Stimulated activated CD4-positive, alpha-beta T cell treated with anti-CD3 and anti-CD28 coated beads, Interleukin-4, amount 100 ng/mL, for 24 hours (primary cell): Measurements from ENCODE around the gene EPHA6.
"Not testable (repeated sequence)": the region's sequence is repeated elsewhere in the genome, so short reads cannot be mapped to it uniquely, and the experiment has no call there.

Source experiments
- DNase-seq: peaks from one replicate; pipeline ENCODE4 v3.0.0-alpha.2; 2020

EPHA6 gene

DNA sequence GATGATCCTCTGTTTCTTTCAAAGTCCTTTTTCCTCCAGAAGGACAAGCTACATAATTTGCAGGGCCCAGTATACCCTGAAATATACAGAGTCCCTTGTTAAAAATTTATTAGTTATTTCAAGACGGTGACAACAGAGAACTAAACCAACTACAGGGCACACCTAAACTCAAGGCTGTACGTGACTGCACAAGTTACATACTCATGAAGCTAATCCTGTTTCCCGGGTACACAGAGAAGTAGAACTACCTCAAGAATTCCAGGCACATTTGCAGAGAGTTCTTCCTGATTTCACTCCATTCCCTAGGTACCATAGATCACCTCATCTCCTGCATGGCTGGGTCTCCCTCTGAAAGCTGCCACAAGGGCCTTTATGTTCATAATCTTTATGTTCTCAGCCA, 670.8 kb downstream of the EPHA6 start:
- DNase-seq, result no peak

DNA sequence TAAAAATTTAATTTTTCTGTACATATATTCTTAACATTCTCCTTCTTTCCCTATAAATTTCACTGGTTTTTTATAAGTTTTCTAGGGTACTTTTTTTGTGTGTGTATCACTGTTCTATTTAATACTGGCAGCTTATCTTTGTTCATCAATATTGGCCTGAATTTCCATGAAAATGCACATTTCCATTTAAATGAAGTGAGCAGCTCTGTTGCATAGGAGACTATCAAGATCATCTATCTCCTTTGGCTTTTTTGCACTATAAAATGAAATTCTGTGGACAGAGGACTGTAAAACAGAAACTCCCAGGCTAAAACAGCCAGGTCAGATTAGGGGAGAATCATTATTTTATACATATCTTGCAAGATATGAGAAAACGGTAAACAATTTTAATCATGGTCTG, 673.2 kb downstream of the EPHA6 start:
- DNase-seq, result no peak

DNA sequence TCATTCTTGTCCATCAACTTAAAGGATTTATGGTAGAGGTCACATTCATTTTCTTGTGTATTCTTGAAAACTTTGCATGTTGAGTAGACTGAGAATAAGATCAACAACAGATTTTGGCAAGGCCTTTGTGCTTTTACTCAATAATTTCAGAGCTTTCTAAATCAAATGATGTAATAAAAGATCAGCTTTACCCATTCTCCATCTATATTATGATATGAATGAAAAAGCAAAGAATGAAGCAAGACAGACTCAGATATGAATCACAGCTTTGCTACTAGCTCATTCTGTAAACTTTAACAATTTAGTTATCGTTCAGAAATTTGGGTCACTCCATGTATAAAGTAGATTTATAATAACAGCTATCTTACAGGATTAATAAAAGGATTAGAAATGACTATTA, 674.3 kb downstream of the EPHA6 start:
- DNase-seq, result no peak

DNA sequence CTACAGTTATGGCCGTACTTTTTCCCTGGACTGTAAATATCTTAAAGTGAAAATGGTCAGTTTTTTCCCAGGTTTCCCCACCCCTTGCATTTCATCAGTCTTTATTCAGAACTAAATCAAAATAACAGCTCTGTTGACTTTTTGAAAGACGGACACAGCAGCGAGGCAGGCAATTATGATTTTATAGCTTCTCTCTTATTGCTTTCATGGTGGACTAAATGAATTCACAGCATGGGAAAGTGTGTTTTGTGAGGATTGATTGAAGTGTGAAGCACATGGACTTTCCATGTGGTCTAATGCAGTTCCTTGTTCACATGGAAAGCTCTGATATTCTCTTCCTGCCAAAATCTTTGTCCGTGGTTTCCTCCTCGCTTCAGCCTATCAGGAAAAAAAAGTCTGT, 681.5 kb downstream of the EPHA6 start:
- no peak for DNase-seq

DNA sequence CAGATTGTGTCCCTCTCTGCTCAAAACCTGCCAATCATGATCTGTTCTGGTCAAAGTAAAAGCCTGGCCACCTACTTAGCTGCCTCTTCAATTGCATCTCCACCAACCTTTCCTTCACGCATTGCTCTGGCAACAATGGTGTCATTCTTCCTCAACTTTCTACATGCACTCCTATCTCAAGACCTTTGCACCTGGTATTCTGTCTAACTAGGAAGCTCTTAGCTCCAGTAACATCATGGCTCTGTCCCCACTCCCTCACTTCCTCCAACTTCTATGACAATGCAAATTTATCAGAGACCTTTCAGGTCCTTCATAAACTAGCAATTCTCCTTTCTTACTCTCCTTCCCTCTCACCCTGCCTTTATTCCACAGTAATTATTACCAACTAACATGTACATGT, 682.7 kb downstream of the EPHA6 start:
- DNase-seq, result no peak

DNA sequence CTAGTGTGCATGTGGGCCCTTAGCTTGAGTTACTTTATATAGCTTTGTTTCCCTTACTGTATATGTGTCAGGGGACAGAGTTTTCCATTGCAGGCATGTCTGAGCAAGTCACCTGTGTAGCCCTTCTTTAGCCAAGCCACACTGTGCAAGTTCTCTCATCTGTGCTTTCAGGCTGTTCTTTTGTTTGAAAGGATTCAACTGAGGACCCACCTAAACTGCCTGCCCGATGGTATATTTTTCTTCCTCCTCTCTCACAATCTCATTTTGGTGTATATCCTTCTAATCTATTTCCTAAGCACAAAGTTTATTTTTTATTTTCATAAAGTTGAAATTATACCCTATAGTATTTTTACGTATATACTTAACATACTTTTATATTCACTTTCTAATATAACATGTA, 690.1 kb downstream of the EPHA6 start:
- DNase-seq, result no peak

DNA sequence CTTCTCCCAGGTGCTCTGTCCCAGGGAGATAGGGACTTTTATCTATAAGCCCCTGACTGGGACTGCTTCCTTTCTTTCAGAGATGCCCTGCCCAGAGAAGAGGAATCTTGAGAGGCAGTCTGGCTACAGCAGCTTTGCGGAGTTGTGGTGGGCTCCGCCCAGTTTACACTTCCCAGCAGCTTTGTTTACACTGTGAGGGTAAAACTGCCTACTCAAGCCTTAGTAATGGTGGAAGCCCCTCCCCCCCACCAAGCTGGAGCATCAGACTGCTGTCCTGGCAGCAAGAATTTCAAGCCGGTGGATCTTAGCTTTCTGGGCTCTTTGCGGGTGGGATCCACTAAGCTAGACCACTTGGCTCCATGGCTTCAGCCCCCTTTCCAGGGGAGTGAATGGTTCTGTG, 696.4 kb downstream of the EPHA6 start:
- no peak for DNase-seq

DNA sequence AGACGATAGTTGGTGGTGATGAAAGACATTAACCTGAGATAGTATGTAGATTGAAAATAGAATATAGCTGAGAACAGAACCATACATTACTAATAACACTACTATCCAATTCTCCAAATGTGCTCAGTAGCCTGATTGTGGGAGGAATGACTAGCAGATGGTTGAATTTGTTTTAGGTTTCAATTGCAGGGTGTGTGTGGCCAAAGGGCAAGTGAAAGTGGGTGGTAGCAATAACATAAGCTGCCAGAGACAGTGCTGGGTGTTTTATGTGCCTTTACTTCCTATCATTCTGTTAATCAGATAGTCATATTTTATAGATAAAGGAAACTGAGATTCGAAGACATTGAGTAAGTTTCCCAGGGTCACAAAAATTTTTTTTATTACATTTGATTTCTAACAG, 700.7 kb downstream of the EPHA6 start:
- DNase-seq, result no peak

DNA sequence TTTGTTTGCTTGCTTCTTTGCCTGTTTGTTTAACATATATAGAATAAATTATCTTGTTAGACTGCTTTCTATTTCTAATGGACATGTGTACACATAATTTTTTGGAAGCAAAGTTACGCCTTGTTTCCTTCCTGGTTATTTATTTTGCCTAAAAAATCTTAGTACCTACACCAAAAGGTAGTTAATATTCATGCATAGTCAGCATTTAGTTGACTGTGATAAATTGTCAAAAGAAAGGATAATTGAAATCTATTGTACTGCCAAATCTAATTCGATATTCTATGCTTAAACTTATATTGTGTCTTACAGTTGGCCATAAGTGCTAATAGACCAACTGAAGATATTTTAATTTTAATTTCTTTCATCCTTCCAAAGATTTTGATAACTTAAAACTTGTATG, 716.3 kb downstream of the EPHA6 start:
- no peak for DNase-seq

DNA sequence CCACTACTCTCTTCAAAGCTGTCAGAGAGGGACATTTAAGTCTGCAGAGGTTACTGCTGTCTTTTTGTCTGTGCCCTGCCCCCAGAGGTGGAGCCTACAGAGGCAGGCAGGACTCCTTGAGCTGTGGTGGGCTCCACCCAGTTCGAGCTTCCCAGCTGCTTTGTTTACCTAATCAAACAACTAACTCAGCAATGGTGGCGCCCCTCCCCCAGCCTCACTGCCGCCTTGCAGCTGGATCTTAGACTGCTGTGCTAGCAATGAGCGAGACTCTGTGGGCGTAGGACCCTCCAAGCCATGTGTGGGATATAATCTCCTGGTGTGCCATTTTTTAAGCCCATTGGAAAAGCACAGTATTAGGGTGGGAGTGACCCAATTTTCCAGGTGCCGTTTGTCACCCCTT, 733.2 kb downstream of the EPHA6 start:
- DNase-seq, result not testable (repeated sequence)

DNA sequence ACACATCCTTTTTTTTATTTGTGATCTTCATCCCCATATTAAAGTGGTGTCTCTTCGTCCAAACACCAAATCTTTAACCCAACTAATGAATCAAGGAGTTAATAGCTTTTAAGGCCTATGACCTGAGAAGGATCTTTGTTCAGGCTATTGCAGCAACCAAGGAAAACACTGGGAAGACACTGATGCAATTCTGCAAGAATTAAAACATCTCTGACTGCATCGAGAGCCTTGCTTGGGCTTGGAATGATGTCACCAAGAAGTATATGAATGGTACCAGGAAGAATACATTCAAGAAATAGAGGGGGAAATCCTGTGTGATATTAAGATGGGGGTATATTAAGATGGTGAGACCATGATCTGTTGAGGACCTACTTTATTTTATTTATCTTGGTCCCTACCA, 736.0 kb downstream of the EPHA6 start:
- DNase-seq, result no peak

DNA sequence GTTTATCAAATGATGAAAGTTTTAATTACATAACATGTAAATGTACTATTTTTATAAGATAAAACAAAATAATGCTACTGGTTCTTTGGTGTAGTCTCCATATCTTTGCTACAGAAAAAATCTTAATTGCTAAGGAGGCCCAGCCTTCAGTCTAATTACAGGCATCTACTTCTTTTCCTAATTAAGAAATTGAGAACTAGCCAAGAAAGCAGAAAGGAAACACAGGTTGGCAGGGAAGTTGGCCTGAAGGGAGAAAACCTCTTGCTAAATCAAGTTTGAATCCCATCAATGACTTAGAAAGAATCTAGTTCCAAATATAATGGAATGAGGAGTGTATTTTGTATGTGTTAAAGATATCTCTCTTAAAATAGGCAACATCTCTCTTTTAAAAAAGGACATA, 737.8 kb downstream of the EPHA6 start:
- DNase-seq, result no peak

DNA sequence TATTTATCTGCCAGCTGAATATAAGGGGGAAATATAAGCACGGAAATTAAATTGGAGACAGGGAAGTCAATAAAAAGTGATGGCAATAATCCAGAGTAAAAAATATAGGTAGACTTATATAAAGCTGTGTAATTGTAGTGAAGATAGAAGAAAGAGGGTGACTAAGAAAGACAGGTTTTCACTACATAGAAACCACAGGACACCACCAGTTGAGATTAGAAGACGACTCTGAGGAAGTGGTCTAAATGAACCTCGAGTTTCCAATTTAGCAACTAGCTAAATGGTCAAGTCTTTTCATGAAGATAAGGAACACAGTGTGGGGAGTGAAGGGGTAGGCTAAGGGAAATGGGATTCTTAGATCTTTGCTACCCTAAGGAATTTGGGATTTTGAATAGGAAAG, 761.3 kb downstream of the EPHA6 start:
- DNase-seq, result no peak

DNA sequence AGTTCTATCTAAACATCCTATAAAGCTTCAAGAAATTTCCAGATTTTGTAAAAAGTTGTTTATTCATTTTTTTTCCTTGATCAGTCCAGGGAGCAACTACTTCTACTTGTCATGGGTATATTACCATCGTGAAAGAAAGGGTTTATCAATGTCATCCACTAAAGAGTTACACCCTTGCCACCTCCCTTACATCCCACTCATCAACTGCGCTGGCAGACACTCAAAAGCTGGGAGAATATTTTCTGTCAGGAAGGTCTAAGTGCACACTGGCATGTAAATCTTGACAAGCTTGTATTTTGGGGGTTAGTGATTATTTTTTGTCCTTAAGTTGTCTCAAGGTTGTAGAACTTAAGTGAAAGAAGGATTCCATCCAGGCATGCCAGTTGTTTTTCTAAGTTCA, 761.8 kb downstream of the EPHA6 start:
- DNase-seq, result no peak

DNA sequence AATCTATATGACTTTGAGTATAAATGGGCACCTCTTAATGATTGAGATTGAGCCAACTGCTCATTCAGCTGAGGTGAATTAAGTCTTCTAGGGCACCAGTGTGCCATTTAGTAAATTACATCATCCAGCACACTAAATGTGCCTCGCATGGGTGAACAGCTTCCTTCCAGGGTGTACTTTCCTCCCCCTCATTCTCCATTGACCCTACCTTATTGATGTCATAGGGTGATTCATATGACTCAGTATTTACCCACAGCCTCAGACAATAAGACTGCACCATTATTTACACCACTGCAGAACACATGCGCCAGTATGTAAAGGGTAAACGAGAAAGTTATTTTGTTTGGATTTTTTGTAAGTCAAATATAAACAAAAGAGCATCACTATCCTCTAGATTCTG, 765.0 kb downstream of the EPHA6 start:
- DNase-seq, result no peak

DNA sequence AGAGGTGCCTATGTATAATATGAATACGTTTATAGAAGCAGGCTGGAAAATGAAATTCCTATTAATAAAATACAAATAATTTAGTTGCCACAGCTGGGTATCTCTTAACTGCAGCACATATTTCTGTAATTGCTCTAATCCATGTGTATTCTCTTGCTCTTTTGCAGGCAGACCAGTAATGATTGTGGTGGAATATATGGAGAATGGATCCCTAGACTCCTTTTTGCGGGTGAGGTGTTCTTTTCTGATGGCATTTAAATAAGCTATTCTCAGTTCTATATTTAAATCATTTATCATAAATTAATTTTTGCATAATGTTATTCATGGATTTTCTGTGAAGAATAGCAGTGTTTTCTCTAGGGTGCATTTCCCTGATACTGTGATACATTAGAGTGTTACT, 796.2 kb downstream of the EPHA6 start:
- no peak for DNase-seq

DNA sequence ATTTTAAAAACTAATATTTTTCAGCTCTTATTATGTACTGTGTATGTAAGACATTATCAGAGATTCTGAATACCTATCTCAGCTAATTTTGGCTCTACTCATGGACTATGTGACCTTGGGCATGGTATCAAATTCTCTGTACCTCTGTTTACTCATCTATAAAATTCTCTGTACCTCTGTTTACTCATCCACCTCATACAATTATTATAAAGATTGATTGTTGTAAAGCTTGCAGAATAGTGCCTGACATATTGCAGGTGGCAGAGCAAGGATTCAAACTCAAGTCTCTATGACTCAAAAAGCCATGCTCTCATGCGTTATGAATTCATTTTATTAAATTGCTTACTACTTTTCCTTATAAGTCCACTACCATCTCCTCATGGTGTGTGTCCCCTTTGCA, 798.2 kb downstream of the EPHA6 start:
- DNase-seq, result no peak

DNA sequence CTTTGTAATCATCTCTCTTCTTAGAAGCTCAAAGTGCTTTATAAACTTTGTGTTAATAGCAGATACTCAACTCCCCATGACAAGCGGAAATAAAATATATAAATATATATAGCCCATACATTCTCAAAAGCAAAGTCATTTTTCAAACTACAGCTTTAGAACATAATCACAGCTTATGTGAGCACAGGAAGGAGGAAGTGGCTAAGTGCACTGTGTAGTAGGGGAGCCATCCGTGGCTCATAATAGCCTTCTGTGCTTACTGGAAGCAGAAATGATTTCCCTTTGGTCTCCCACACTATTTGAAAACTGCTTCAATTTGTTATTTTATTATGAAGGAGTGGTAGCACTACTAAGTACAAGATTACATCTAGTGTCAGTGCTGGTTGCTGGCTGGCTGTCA, 798.7 kb downstream of the EPHA6 start:
- DNase-seq, result no peak

DNA sequence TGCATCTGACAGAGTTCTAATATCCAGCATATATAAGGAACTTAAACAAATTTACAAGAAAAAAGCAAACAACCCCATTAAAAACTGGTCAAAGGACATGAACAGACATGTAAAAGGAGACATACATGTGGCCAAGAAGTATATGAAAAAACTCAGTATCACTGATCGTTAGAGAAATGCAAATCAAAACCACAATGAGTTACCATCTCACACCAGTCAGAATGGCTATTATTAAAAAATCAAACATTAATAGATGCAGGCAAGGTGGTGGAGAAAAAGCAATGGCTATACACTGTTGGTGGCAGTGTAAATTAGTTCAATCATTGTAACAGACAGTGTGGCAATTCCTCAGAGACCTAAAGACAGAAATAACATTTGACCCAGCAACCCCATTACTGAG, 806.1 kb downstream of the EPHA6 start:
- DNase-seq, result not testable (repeated sequence)

DNA sequence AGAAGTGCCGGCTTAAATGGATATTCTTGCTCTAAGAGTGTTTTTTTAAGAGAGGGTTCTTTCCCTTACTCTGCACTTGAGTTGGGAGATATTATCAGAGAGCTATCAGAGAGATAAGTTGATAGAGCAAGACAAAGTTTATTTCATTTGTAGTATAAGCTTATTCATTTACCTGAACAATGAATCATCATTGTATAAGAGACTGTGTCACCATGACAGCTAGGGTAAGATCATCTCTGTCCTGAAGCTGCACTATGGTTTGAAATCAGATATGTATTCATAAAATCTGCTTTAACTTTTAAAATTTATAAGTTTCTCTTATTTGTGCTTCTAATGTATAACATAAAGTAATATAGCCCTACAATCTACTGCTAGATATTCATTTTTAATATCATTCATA, 822.1 kb downstream of the EPHA6 start:
- no peak for DNase-seq

DNA sequence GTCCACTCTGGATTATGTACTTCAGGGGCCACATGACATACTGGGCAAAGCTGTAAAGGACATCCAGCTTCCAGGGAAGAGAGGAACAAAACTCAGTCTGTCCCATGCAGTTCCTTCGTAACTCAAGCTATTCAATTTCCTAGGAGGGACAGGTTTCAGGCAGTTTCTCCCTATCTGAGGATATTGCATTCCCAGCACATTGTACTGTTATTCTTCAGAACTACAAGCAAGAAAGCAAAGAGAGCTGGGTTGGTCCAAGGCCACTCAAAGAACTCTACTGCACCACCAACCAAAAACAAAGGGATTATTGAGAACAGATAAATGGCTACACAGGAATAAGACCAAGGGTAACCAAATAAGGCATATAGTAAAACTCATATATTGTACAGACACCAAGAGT, 832.5 kb downstream of the EPHA6 start:
- DNase-seq, result no peak

DNA sequence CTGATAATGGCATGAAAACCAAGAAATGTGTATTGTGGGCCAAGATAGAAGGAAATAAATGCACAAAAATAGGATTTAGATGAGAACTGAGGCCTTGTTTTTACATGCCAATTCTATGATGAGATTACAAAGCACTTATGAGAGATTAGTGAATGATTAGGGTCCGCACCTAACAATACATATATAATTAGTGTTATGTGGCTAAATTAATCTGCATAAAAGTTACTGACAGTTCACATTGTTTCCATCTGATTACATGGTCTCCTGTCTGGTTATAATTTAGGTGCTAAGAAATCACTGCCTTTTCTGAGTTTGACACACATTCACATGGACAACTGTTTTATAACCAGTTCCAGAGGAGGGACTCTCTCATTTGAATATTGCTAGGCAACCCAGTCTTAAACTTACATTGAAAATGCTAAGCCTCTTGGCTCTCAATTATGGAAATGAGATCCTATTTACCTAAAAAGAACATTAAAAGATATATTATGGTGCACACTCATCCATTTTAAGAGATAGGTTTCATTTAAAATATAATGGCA, 833.1 kb downstream of the EPHA6 start:
- DNase-seq, result no peak

DNA sequence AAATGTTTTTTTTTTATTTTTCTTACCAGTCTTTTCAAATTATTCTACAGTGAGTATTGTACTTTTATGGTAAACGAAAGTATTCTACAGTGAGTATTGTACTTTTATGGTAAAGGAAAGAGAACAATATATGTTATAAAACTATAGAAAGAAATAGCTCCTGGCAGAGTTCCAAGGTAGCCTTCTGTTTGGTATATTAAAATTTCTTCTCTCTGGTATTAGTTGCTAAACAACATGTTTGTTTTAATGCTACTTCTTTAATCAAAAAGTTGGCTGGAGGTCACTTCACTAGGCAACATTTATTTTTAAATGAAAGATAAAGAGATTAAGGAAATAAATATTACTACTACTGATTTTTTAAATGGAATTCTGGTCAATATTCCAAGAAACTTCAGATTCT, 841.6 kb downstream of the EPHA6 start:
- no peak for DNase-seq

DNA sequence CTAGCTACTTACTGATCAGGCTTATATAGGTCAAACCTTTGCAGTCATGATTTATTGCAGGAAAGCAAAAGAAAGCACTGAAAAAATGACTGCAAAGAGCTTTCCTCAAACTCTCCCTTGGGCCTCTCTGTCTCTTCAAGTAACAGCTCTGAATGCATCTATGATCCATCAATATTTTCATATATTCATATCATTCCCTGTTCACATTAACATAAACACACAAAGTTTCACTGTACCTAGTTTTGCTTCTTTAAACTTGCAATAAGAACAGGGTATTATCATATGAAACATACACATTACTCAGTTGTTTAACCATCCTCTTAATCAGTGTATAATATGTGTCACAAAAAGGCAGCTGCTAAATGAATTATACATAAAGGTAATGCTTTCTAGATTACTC, 842.2 kb downstream of the EPHA6 start:
- DNase-seq, result no peak

DNA sequence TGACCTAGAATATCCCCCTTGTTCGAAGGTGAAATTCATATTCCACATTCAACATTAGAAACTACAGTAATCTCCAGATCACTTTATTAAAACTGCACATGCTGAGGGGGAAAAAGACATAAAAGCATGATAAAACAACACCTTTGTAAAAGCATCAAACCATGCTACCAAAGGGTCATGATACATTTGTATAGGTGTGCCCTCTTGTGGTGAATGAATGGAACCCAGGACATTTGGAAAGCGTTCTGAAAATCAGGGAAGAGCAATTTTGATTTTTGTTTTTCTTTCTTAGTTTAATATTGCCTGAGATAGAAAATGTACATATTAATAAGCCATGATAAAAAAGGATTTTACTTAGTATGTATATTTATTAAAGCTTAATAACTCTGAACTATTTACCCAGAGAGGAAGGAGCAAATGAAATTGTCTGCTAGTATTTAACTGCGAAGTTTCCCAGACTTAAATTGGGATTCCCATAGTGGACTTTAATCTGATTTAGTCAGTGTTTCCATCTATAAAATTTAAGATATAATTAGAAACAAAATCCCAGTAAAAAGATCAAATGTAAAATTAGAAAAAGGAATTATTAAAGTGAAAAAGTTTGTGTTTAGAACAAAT, 844.4 kb downstream of the EPHA6 start:
- DNase-seq, result no peak

DNA sequence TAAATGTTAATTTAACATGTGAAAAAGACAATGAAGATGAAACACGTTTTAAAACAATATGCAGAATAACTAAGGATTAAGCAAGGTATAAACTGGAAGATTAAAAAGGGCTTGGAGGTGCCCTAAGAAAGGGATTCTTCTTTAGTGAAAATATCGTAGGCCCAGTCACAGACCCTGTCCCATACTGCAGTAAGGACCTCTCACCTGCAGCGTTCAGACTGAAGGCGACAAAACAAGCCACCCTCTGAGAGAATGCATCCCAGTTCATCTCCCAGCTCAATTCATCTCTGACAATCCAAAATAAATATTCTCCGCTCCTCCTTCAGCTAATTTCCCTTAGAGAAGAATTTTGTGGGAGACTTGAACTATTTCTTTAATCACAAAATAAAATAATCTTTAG, 847.9 kb downstream of the EPHA6 start:
- no peak for DNase-seq
